ENCODE data around the gene FOXN1. TPM values are rescaled to one million over a fixed set of nuclear protein-coding genes. Genes with fewer than 3 reads are reported as not detected.

The FOXN1 gene
- total RNA-seq, 1 experiment from 2014 or later, result not detected

DNA sequence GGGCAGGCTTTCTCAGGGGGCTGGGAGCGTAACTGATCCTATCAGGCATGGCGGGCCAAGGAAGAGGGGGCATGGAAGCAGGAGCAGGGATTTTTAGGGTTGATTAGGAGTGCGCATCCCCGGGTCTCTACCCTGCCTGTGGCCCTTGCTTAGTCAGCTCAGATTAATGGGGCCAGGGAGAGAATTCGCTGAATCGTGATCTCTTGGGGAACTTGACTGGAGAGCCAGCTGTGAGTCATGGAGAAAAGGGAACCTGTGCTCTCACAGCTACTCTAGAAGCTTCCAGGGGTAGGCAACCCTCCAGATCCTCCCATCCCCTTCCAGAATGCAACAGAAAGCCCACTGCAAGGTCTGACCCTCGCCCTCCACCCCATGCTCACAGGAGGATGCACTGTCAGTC, 3.6 kb downstream of the FOXN1 start:
- Mint-ChIP-seq H3K4me3 (ENCODE audit: unreplicated experiment) (no peak overlapping the region), H3K9me3 (ENCODE audit: unreplicated experiment) (no peaks in the 10 kb centered on the region), H3K36me3 (ENCODE audit: insufficient read depth, unreplicated experiment) (no peaks in the 10 kb centered on the region), H3K4me1 (ENCODE audit: insufficient read depth, unreplicated experiment) (peaks cover 19% of the 10 kb centered on the region), H3K27me3 (ENCODE audit: insufficient read depth, unreplicated experiment) (peaks cover 34% of the 10 kb centered on the region), H3K27ac (ENCODE audit: low read depth, unreplicated experiment) (no peak overlapping the region)
- intact Hi-C loops (cut with micrococcal nuclease), result no loop called here
- no peak for DNase-seq (ENCODE audit: unreplicated experiment)
- POLR2A ChIA-PET, result no interaction called here
- TF ChIP-seq, protein P1, sequence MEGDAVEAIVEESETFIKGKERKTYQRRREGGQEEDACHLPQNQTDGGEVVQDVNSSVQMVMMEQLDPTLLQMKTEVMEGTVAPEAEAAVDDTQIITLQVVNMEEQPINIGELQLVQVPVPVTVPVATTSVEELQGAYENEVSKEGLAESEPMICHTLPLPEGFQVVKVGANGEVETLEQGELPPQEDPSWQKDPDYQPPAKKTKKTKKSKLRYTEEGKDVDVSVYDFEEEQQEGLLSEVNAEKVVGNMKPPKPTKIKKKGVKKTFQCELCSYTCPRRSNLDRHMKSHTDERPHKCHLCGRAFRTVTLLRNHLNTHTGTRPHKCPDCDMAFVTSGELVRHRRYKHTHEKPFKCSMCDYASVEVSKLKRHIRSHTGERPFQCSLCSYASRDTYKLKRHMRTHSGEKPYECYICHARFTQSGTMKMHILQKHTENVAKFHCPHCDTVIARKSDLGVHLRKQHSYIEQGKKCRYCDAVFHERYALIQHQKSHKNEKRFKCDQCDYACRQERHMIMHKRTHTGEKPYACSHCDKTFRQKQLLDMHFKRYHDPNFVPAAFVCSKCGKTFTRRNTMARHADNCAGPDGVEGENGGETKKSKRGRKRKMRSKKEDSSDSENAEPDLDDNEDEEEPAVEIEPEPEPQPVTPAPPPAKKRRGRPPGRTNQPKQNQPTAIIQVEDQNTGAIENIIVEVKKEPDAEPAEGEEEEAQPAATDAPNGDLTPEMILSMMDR (IDR thresholded peaks at IDR 0.05; ENCODE audit: unreplicated experiment), result no peak
- no TSS peak for BruUV-seq (replicated peaks)
- CTCF ChIA-PET, result interaction anchor here (0.7 to 0.9 kb wide), 2 partner anchors 14 to 17 kb away, joined by 3 read pairs; no protein-coding TSS in a partner anchor

DNA sequence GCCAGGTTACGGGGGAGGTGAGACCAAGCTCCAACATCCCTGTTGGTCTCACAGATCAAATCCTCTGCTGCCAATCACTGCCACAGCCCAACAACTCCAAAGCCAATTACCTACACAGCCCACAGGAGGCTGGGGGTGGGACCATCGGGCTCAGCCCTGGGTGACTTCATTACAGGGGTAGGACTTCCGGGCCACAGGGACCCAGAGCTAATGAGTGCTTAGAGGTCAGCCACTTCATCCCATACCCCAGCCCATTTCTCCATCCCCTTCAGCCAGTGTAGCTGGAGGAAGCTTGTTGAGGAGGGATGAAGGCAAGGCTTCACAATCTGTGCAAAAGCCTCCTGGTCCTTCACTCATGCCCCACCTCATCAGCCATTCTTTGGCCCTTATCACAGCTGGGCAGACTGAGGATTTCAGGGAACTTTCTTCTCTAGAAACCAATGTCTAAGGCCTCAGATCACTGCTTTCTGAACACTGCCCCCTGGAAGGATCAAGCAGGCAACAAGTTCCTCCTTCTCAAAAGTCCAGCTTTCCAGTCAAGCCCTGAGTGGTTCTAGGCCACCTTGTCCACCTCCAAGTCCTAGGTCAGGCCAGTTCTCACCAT, 5.8 kb downstream of the FOXN1 start:
- CTCF ChIA-PET, result interaction anchor here (0.7 to 1.1 kb wide), 4 partner anchors 11 to 39 kb away, joined by 3 to 5 read pairs (median 4); no protein-coding TSS in a partner anchor

DNA sequence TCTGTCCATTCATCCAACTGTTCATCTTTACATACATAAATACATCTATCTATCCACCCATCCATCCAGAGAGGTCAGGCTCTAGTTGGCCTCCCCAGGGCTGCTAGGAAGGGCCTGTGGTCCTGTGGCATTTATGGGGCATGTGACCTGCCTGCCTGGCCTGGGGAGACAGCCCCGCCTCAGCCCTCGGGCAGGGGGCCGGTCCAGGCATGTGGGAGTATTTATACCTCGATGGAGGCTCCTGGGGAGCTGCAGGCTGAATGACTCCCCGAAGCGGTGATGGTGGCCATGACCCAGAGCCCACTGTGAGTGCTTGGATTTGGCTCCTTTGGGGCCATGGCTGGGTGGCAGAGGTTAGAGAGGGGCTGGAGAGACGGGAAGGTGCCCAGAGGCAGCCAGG, 7.3 kb downstream of the FOXN1 start:
- no TSS peak for BruUV-seq (replicated peaks)
- Mint-ChIP-seq H3K9me3 (ENCODE audit: unreplicated experiment) (no peaks in the 10 kb centered on the region), H3K4me3 (ENCODE audit: unreplicated experiment) (no peak overlapping the region), H3K27me3 (ENCODE audit: insufficient read depth, unreplicated experiment) (peaks cover 34% of the 10 kb centered on the region), H3K36me3 (ENCODE audit: insufficient read depth, unreplicated experiment) (no peaks in the 10 kb centered on the region), H3K27ac (ENCODE audit: low read depth, unreplicated experiment) (no peak overlapping the region), H3K4me1 (ENCODE audit: insufficient read depth, unreplicated experiment) (peaks cover 2% of the 10 kb centered on the region)
- DNase-seq (ENCODE audit: unreplicated experiment), result no peak
- intact Hi-C loops (cut with micrococcal nuclease), result no loop called here
- POLR2A ChIA-PET, result interaction anchor here (0.7 kb wide), 1 partner anchor 117 kb away, joined by 3 read pairs; no protein-coding TSS in a partner anchor
- TF ChIP-seq, protein P1 (IDR thresholded peaks at IDR 0.05; ENCODE audit: unreplicated experiment), result no peak
- CTCF ChIA-PET, result interaction anchor here (0.9 kb wide), 1 partner anchor 34 kb away, joined by 4 read pairs; no protein-coding TSS in a partner anchor

More for the DNA sequence above, 5.8 kb downstream of the FOXN1 start:
- no TSS peak for BruUV-seq (replicated peaks)
- POLR2A ChIA-PET, result interaction anchor here (0.7 kb wide), 1 partner anchor 23 kb away, joined by 3 read pairs; no protein-coding TSS in a partner anchor
- Mint-ChIP-seq H3K9me3 (ENCODE audit: unreplicated experiment) (no peaks in the 10 kb centered on the region), H3K27me3 (ENCODE audit: insufficient read depth, unreplicated experiment) (peaks cover 34% of the 10 kb centered on the region), H3K4me1 (ENCODE audit: insufficient read depth, unreplicated experiment) (peaks cover 12% of the 10 kb centered on the region), H3K27ac (ENCODE audit: low read depth, unreplicated experiment) (no peak overlapping the region), H3K4me3 (ENCODE audit: unreplicated experiment) (no peak overlapping the region), H3K36me3 (ENCODE audit: insufficient read depth, unreplicated experiment) (no peaks in the 10 kb centered on the region)
- intact Hi-C loops (cut with micrococcal nuclease), result no loop called here
- DNase-seq (ENCODE audit: unreplicated experiment), result no peak
- TF ChIP-seq, protein P1 (IDR thresholded peaks at IDR 0.05; ENCODE audit: unreplicated experiment), result no peak

DNA sequence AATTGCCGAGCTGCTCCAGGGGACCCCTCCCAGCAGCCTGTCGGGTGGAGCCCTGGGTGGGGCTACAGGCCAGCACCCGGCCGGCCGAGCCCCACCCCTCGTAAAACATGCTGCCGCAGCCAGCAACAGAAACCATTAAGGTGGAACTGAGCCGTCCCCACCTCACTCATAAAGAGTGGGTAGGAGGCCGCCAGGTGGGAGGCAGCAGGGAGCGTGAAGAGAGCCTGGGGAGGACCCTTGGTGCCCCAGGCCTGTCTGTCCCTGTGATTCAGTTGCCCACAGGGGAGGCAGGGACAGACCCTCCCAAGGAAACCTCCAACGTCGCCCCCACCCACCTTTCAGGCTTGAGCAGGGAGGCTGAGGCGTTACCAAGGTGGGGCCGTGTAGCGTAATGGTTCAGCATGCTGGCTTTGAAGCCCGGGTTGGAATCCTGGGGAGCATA, 8.4 kb downstream of the FOXN1 start:
- no peaks in the 10 kb centered on the region for H3K4me1 Mint-ChIP-seq (ENCODE audit: insufficient read depth, unreplicated experiment)

More for the DNA sequence above, 8.4 kb downstream of the FOXN1 start:
- DNase-seq (ENCODE audit: unreplicated experiment), result no peak
- Mint-ChIP-seq H3K36me3 (ENCODE audit: insufficient read depth, unreplicated experiment) (peaks cover 4% of the 10 kb centered on the region), H3K9me3 (ENCODE audit: unreplicated experiment) (no peaks in the 10 kb centered on the region), H3K27me3 (ENCODE audit: insufficient read depth, unreplicated experiment) (peaks cover 31% of the 10 kb centered on the region), H3K27ac (ENCODE audit: low read depth, unreplicated experiment) (no peak overlapping the region), H3K4me3 (ENCODE audit: unreplicated experiment) (no peak overlapping the region)
- ChIA-PET CTCF (interaction anchor here (1.0 to 1.3 kb wide), 2 partner anchors 18 to 26 kb away, joined by 3 read pairs; no protein-coding TSS in a partner anchor), POLR2A (no interaction called here)
- TF ChIP-seq, protein P1 (IDR thresholded peaks at IDR 0.05; ENCODE audit: unreplicated experiment), result no peak
- no TSS peak for BruUV-seq (replicated peaks)
- intact Hi-C loops (cut with micrococcal nuclease), result no loop called here
